NCI-H345 (cell line): Measurements from ENCODE around the gene SLC24A5.

ENCODE experiments used
- DNase-seq: peaks from one replicate; lab custom pipeline; 2025; lab: John Stamatoyannopoulos, UW

The SLC24A5 gene

DNA sequence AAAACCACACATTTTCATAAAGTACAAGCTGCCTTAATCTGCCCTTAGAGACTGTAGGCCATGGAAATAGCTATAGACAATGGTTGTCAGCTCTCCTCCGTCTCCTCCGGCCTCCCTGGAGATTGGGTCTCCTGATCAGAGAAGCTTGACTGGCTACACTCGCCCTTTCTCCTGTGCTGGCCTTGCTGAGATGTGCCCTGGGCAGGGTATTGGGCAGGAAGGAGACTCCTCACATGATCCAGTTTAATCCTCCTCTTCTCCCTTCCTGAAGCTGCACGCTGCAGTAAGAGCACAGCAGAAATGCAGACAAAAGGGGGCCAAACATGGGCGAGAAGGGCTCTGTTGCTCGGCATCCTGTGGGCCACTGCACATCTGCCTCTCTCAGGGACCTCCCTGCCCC, at the start of gene SLC24A5:
Gene SLC24A5 (plus strand): TSS at position 246 of the 400 bp plus-strand sequence. CDS start 55 bp downstream, at position 301.
- DNase-seq, result no peak

GRCh38 chr15:48072941-48073340, 47.8 kb upstream of the SLC24A5 start:
- no peak for DNase-seq

- DNase-seq, result no peak
Observed at GRCh38 chr15:48073881-48074280, 46.9 kb upstream of the SLC24A5 start.

- no peak for DNase-seq
Observed at GRCh38 chr15:48076454-48076853, 44.3 kb upstream of the SLC24A5 start.

GRCh38 chr15:48077616-48078184, 43.1 kb upstream of the SLC24A5 start:
- no peak for DNase-seq

- peak; percentile 21 for DNase-seq
Observed at GRCh38 chr15:48084759-48085590, 35.8 kb upstream of the SLC24A5 start.

DNA sequence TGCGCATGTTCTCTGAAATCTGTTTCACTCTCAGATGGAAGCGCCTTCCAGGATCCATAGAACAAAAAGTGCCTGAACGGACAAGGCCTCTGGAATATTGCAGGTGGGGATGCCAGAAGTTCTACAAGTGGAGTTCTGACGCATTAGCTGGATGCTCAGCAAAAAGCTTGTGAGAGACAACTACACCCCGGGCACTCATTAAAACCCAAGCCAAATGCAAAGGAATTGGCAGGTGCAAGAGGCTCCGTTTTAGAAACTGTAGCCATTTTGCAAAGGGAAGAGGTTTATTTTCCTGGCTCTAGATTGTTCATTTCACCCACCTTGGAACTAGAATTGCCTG, 35.2 kb upstream of the SLC24A5 start:
- DNase-seq, result no peak

DNA sequence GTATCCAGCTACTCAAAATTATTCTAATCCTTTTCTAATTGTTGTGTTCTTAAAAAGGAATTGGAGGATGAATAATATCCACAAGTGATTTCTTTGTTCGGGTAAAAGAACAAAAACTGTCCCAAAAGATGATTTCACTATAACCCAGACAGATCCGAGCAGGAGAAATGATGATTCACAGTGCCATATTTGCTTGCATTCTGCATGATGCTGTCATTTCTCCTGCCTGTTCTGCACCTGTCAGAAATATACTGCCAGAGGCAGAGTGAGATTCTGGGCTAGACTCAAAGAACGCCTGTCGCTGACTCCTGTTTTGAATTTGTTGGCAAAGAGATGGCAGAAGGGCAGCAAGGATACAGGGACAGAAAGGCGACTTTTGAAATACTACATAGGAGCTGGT, 34.7 kb upstream of the SLC24A5 start:
- DNase-seq, result no peak

DNA sequence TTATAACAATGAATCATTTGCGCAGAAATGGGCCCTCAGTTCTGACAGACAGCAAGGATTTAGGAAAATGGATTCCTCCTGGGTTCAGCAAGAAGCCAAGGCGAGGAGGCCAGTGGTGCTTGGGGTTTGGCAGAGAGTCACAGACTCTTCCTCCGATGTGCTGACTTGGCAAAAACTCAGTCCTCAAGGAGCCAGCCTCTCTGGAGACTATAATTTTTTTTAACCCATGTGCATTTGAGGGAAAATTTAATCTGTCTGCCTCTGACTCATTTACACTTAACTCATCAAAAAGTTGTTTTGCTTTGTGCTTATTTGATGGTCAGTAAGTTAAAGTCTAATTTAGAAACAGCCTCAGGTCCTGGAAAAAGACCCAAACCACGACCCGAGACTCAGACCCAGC, 34.2 kb upstream of the SLC24A5 start:
- no peak for DNase-seq

- no peak for DNase-seq
Observed at GRCh38 chr15:48087844-48088243, 32.9 kb upstream of the SLC24A5 start.

DNA sequence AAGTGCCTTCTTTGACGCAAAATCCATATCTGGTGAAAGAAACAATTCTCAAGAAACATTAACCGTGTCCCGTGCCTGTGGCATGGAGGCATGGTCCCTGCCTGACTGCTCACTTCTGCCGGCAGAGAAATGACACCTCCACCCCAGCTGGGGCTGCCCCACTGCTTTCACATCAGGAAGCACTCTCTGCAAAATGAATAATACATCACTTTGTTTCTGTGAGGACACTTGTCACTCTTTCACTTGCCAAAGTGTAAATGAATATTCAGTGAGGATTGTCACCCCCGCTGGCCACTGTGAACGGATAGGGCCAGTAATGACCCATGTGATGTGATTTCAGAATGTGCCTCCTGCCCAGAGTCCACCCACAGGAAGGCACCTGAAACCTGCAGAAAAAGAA, 31.1 kb upstream of the SLC24A5 start:
- peak; percentile 25 for DNase-seq

DNA sequence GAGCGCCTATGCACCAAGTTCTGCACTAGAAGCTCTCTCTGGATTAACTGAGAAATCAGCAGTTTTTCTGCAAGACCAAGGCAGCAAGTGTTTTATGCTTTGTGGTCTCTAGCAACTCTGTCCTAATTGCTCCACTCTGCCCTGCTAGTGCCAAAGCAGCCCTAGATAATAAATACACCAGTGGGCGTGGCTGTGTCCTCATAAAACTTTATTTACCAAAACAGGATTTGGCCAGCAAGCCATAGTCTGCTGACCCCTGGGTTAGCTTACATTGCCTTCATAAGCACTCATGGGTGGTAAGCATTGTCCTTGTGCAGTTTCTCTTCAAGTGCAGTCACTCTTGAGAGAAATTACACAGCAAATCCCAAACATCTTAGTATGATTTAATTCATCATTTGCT, 30.7 kb upstream of the SLC24A5 start:
- peak; percentile 27 for DNase-seq

GRCh38 chr15:48090666-48091065, 30.1 kb upstream of the SLC24A5 start:
- DNase-seq, result peak; percentile 8

GRCh38 chr15:48091522-48091921, 29.3 kb upstream of the SLC24A5 start:
- no peak for DNase-seq

- DNase-seq, result no peak
Observed at GRCh38 chr15:48096355-48096786, 24.4 kb upstream of the SLC24A5 start.

- DNase-seq, result no peak
Observed at GRCh38 chr15:48096813-48097212, 24.0 kb upstream of the SLC24A5 start.

DNA sequence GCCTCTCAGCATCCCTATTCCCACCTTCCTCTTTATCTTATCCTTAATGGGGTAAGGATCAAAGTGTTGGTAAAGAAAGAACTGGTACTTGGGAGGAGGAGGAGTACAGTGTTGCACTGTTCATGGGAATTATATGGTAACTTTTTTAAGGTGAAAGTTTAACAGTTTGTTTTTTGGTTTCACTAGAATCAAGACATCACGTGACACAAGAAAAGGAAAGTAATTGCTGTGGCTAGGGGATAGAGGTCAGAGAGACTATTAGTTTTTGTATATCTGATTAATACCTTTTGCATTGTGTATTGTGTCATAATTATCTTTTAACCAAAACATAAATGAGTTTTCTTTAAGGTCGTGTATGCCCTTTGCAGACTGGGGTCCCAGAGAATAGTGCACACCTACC, 23.5 kb upstream of the SLC24A5 start:
- DNase-seq, result no peak

GRCh38 chr15:48101376-48101961, 19.3 kb upstream of the SLC24A5 start:
- no peak for DNase-seq

- DNase-seq, result no peak
Observed at GRCh38 chr15:48102167-48102566, 18.6 kb upstream of the SLC24A5 start.

DNA sequence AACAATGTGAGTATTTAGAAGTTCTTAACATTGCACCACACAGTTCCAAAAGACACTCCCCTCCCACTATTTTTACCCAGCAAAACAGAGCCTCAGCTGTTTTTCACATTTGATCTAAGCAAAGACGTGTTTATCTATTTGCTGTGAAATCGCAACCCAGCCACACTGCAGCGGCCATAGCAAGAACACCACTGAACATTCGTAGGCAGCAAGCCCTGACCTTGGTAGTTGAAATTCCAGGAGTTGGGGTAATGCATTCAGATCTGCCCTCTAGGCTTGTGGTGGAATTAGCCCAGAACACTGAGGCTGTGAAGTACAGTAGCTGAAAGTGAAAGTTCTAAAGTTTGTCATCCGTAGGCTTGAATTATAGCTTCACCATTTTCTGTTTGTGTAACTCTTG, 17.1 kb upstream of the SLC24A5 start:
- no peak for DNase-seq

DNA sequence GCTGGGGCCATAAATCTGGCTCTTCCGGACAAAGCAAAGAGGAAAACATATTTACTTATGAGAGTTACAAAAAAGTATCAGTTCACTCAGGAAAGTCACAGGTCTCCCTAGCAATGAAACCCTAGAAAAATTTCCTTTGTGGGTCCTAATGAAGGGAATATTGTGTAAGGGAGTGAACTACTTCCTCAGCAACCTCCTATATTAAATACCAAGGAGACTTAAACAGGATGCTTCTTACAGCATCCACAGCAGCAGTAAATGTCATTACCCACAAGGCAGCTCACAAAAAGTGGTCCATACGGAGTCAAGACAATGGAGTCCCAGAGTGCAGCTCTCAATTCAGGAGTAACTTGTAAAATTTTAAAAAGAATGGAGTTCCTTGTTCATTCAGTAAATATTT, 14.9 kb upstream of the SLC24A5 start:
- DNase-seq, result no peak

DNA sequence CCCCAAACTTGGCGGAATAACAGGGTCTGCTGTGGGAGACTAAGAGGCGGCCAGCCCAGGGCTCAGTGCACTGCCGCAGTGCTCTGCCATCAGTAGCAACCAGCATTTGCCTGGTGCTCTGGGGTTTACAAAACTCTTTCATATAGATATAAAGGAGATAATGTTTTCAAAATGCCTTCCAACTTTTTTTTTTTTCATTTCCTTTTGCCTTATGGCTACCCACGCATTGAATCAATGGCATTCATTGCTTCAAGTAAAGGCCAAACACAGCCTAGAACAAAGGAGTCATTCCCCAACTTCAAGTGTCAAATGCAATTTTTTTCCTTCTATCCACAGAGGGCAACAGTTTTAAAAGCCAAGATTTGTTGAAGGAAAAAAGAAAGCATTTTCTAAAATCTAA, 11.6 kb upstream of the SLC24A5 start:
- no peak for DNase-seq

- no peak for DNase-seq
Observed at GRCh38 chr15:48109856-48110531, 10.8 kb upstream of the SLC24A5 start.
